ENCODE measurements around the gene SLC16A9. TPM values are rescaled to one million over a fixed set of nuclear protein-coding genes. Genes with fewer than 3 reads are reported as not detected.
A peak's percentile ranks its signal among the peaks of the same experiment; 100 is the strongest.
"Not testable (repeated sequence)": the region's sequence is repeated elsewhere in the genome, so short reads cannot be mapped to it uniquely, and the experiment has no call there.

Gene SLC16A9
- total and polyA plus RNA-seq, 5 donors from 2014 or later: 0.29 to 0.42 TPM; not detected in 3

- ATAC-seq (ENCODE audit: low read depth in 2 of 2) (no peak), DNase-seq (no peak)
- Mint-ChIP-seq H3K27me3 (no peaks in the 10 kb centered on the region), H3K4me3 (no peak overlapping the region), H3K9me3 (peaks cover 0 to 4% (median 0%) of the 10 kb centered on the region in 7 donors), H3K36me3 (no peaks in the 10 kb centered on the region), H3K27ac (no peak overlapping the region), H3K4me1 (no peaks in the 10 kb centered on the region)
- no peak overlapping the region for H3K27ac ChIP-seq (ENCODE audit: insufficient read depth, low read length, poor library complexity, severe bottlenecking)
- H3K9me3 ChIP-seq (ENCODE audit: control insufficient read depth in 2 of 2, low read length in 2 of 2): no peaks in the 10 kb centered on the region
- H3K27me3 ChIP-seq (ENCODE audit: control insufficient read depth, insufficient read depth, low read length): no peaks in the 10 kb centered on the region
- no peaks in the 10 kb centered on the region for H3K36me3 ChIP-seq (ENCODE audit: control insufficient read depth, insufficient read depth, low read length)
- no peak overlapping the region for H3K4me3 ChIP-seq (ENCODE audit: low read depth, low read length)
- no peaks in the 10 kb centered on the region for H3K4me1 ChIP-seq (ENCODE audit: control insufficient read depth, insufficient read depth, low read length, poor library complexity, severe bottlenecking)
Measured at GRCh38 chr10:59670269-59670668, 39.4 kb downstream of the SLC16A9 start.

GRCh38 chr10:59668096-59668495 lies 41.6 kb downstream of the SLC16A9 start:
- Histone ChIP-seq H3K27ac (ENCODE audit: insufficient read depth, low read length, poor library complexity, severe bottlenecking) (no peak overlapping the region), H3K4me3 (ENCODE audit: low read depth, low read length) (no peak overlapping the region), H3K27me3 (ENCODE audit: control insufficient read depth, insufficient read depth, low read length) (no peaks in the 10 kb centered on the region), H3K36me3 (ENCODE audit: control insufficient read depth, insufficient read depth, low read length) (no peaks in the 10 kb centered on the region), H3K4me1 (ENCODE audit: control insufficient read depth, insufficient read depth, low read length, poor library complexity, severe bottlenecking) (no peaks in the 10 kb centered on the region), H3K9me3 (ENCODE audit: control insufficient read depth in 2 of 2, low read length in 2 of 2) (no peaks in the 10 kb centered on the region)
- Mint-ChIP-seq H3K9me3 (peaks cover 0 to 4% (median 0%) of the 10 kb centered on the region in 7 donors), H3K4me3 (no peak overlapping the region), H3K36me3 (no peaks in the 10 kb centered on the region), H3K27ac (no peak overlapping the region), H3K4me1 (no peaks in the 10 kb centered on the region), H3K27me3 (no peaks in the 10 kb centered on the region)
- DNase-seq (no peak), ATAC-seq (ENCODE audit: low read depth in 2 of 2) (no peak)

DNA sequence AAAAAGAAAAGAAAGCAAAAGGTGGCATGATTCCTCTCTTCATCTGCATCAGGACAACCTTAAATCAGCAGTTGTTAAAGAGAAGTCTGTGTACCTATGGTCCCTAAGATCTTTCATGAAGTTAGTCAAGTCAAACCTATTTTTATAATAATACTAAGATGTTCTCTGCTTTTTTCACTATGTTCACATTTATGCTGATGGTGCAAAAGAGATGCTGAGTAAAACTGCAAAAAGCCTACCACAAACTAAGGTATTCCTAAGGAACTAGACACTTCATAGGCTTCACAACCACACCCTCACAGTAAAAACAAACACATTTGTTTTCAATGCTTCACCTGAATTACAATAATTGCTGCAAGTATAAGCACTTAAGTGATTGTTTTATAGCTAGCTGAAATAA lies 43.3 kb downstream of the SLC16A9 start:
- Histone ChIP-seq H3K27ac (ENCODE audit: insufficient read depth, low read length, poor library complexity, severe bottlenecking) (no peak overlapping the region), H3K36me3 (ENCODE audit: control insufficient read depth, insufficient read depth, low read length) (no peaks in the 10 kb centered on the region), H3K4me1 (ENCODE audit: control insufficient read depth, insufficient read depth, low read length, poor library complexity, severe bottlenecking) (no peaks in the 10 kb centered on the region), H3K27me3 (ENCODE audit: control insufficient read depth, insufficient read depth, low read length) (no peaks in the 10 kb centered on the region), H3K9me3 (ENCODE audit: control insufficient read depth in 2 of 2, low read length in 2 of 2) (no peaks in the 10 kb centered on the region), H3K4me3 (ENCODE audit: low read depth, low read length) (no peak overlapping the region)
- H3K4me1 Mint-ChIP-seq: no peaks in the 10 kb centered on the region
- H3K9me3 Mint-ChIP-seq: peaks cover 0 to 2% (median 0%) of the 10 kb centered on the region in 7 donors
- no peak overlapping the region for H3K4me3 Mint-ChIP-seq
- DNase-seq (no peak), ATAC-seq (ENCODE audit: low read depth in 2 of 2) (no peak)
- no peaks in the 10 kb centered on the region for H3K27me3 Mint-ChIP-seq
- no peaks in the 10 kb centered on the region for H3K36me3 Mint-ChIP-seq
- no peak overlapping the region for H3K27ac Mint-ChIP-seq

DNA sequence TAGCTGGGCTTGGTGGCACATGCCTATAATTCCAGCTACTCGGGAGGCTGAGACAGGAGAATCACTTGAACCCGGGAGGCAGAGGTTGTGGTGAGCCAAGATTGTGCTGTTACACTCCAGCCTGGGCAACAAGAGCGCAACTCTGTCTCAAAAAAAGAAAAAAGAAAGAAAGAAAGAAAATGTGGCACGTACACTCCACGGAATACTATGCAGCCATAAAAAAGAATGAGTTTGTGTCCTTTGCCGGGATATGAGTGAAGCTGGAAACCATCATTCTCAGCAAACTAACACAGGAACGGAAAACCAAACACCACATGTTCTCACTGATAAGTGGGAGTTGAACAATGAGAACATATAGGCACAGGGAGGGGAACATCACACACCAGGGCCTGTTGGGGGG lies 46.4 kb downstream of the SLC16A9 start:
- H3K4me3 ChIP-seq (ENCODE audit: low read depth, low read length); H3K27me3 ChIP-seq (ENCODE audit: control insufficient read depth, insufficient read depth, low read length); H3K27ac ChIP-seq (ENCODE audit: insufficient read depth, low read length, poor library complexity, severe bottlenecking); H3K27me3 Mint-ChIP-seq; H3K27ac Mint-ChIP-seq; H3K36me3 Mint-ChIP-seq; H3K4me1 Mint-ChIP-seq; ATAC-seq (ENCODE audit: low read depth in 2 of 2); H3K4me3 Mint-ChIP-seq; H3K36me3 ChIP-seq (ENCODE audit: control insufficient read depth, insufficient read depth, low read length); DNase-seq; H3K9me3 ChIP-seq (ENCODE audit: control insufficient read depth in 2 of 2, low read length in 2 of 2); H3K4me1 ChIP-seq (ENCODE audit: control insufficient read depth, insufficient read depth, low read length, poor library complexity, severe bottlenecking): not testable (repeated sequence)
- H3K9me3 Mint-ChIP-seq: peaks cover 0 to 11% (median 1%) of the 10 kb centered on the region in 7 donors

- Mint-ChIP-seq H3K27me3 (no peaks in the 10 kb centered on the region), H3K4me3 (no peak overlapping the region), H3K4me1 (peaks cover 0 to 8% (median 5%) of the 10 kb centered on the region in 4 donors), H3K27ac (no peak overlapping the region), H3K36me3 (no peaks in the 10 kb centered on the region), H3K9me3 (peaks cover 0 to 9% (median 0%) of the 10 kb centered on the region in 7 donors)
- no peaks in the 10 kb centered on the region for H3K4me1 ChIP-seq (ENCODE audit: control insufficient read depth, insufficient read depth, low read length, poor library complexity, severe bottlenecking)
- H3K36me3 ChIP-seq (ENCODE audit: control insufficient read depth, insufficient read depth, low read length): no peaks in the 10 kb centered on the region
- H3K27ac ChIP-seq (ENCODE audit: insufficient read depth, low read length, poor library complexity, severe bottlenecking): no peak overlapping the region
- H3K27me3 ChIP-seq (ENCODE audit: control insufficient read depth, insufficient read depth, low read length): no peaks in the 10 kb centered on the region
- no peak for DNase-seq
- ATAC-seq (ENCODE audit: low read depth in 2 of 2): no peak
- H3K4me3 ChIP-seq (ENCODE audit: low read depth, low read length): no peak overlapping the region
- no peaks in the 10 kb centered on the region for H3K9me3 ChIP-seq (ENCODE audit: control insufficient read depth in 2 of 2, low read length in 2 of 2)
Measured at GRCh38 chr10:59657724-59658123, 51.9 kb downstream of the SLC16A9 start.

DNA sequence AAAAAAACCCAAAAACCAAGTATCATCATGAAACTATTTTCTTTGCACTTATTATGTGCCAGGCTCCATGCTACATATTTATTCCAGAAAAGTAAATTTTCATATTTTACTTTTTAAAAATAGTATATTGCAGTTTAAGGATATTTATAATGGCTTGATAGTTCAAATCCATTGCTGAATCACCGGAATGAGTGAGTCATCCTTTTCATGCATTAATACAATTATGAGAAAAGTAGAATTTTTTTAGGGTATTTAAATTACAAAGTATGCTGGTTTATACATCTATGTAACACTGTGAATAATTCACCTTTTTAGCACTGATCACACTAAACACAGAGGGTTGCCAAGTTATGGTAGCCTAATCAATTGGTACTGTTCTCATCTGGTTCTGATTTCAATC lies 54.3 kb downstream of the SLC16A9 start:
- DNase-seq (no peak), ATAC-seq (ENCODE audit: low read depth in 2 of 2) (no peak)
- H3K4me3 Mint-ChIP-seq: no peak overlapping the region
- H3K27me3 Mint-ChIP-seq: no peaks in the 10 kb centered on the region
- Histone ChIP-seq H3K27ac (ENCODE audit: insufficient read depth, low read length, poor library complexity, severe bottlenecking) (no peak overlapping the region), H3K4me1 (ENCODE audit: control insufficient read depth, insufficient read depth, low read length, poor library complexity, severe bottlenecking) (no peaks in the 10 kb centered on the region), H3K9me3 (ENCODE audit: control insufficient read depth in 2 of 2, low read length in 2 of 2) (no peaks in the 10 kb centered on the region), H3K36me3 (ENCODE audit: control insufficient read depth, insufficient read depth, low read length) (no peaks in the 10 kb centered on the region), H3K27me3 (ENCODE audit: control insufficient read depth, insufficient read depth, low read length) (no peaks in the 10 kb centered on the region), H3K4me3 (ENCODE audit: low read depth, low read length) (no peak overlapping the region)
- no peaks in the 10 kb centered on the region for H3K36me3 Mint-ChIP-seq
- peaks cover 0 to 9% (median 0%) of the 10 kb centered on the region in 7 donors for H3K9me3 Mint-ChIP-seq
- H3K27ac Mint-ChIP-seq: no peak overlapping the region
- H3K4me1 Mint-ChIP-seq: peaks cover 0 to 8% (median 5%) of the 10 kb centered on the region in 4 donors

DNA sequence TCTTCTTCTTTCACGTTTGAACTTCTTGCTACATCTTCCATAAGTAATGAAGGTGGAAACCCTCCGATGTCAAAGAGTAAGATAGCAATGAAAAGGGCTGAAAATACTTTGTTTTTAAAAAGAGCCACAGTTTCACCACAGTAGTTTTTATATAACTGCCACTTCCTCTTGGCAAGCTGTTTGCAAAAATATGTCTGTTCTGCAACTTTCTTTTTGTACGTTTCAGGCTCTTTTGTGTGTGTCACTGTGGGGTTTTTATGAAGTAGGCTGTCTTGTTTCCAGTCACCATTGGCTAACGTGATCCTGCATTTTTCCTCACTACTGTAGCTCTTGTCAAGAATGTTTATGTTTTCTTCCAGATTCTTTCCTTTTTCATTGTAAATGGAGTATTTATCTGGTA lies 55.6 kb downstream of the SLC16A9 start:
- peak overlapping the region in 2 of 3 donors; percentile 28 for H3K27ac Mint-ChIP-seq

GRCh38 chr10:59651902-59652301 lies 57.7 kb downstream of the SLC16A9 start:
- ATAC-seq (ENCODE audit: low read depth in 2 of 2) (no peak), DNase-seq (no peak)
- Mint-ChIP-seq H3K4me3 (no peak overlapping the region), H3K9me3 (peaks cover 0 to 2% (median 0%) of the 10 kb centered on the region in 7 donors), H3K36me3 (no peaks in the 10 kb centered on the region), H3K4me1 (peaks cover 0 to 8% (median 5%) of the 10 kb centered on the region in 4 donors), H3K27me3 (no peaks in the 10 kb centered on the region), H3K27ac (no peak overlapping the region)
- Histone ChIP-seq H3K27me3 (ENCODE audit: control insufficient read depth, insufficient read depth, low read length) (peaks cover 3% of the 10 kb centered on the region), H3K27ac (ENCODE audit: insufficient read depth, low read length, poor library complexity, severe bottlenecking) (no peak overlapping the region), H3K4me1 (ENCODE audit: control insufficient read depth, insufficient read depth, low read length, poor library complexity, severe bottlenecking) (no peaks in the 10 kb centered on the region), H3K36me3 (ENCODE audit: control insufficient read depth, insufficient read depth, low read length) (no peaks in the 10 kb centered on the region), H3K4me3 (ENCODE audit: low read depth, low read length) (no peak overlapping the region), H3K9me3 (ENCODE audit: control insufficient read depth in 2 of 2, low read length in 2 of 2) (no peaks in the 10 kb centered on the region)

More for the DNA sequence above, 55.6 kb downstream of the SLC16A9 start:
- peak in 1 of 3 donors; percentile 48 for DNase-seq
- ATAC-seq (ENCODE audit: low read depth in 2 of 2): no peak
- H3K4me1 Mint-ChIP-seq: peaks cover 0 to 8% (median 5%) of the 10 kb centered on the region in 4 donors
- Histone ChIP-seq H3K27me3 (ENCODE audit: control insufficient read depth, insufficient read depth, low read length) (no peaks in the 10 kb centered on the region), H3K36me3 (ENCODE audit: control insufficient read depth, insufficient read depth, low read length) (no peaks in the 10 kb centered on the region), H3K4me1 (ENCODE audit: control insufficient read depth, insufficient read depth, low read length, poor library complexity, severe bottlenecking) (no peaks in the 10 kb centered on the region), H3K9me3 (ENCODE audit: control insufficient read depth in 2 of 2, low read length in 2 of 2) (no peaks in the 10 kb centered on the region), H3K4me3 (ENCODE audit: low read depth, low read length) (no peak overlapping the region), H3K27ac (ENCODE audit: insufficient read depth, low read length, poor library complexity, severe bottlenecking) (no peak overlapping the region)
- no peak overlapping the region for H3K4me3 Mint-ChIP-seq
- H3K36me3 Mint-ChIP-seq: no peaks in the 10 kb centered on the region
- H3K9me3 Mint-ChIP-seq: peaks cover 0 to 2% (median 0%) of the 10 kb centered on the region in 7 donors
- no peaks in the 10 kb centered on the region for H3K27me3 Mint-ChIP-seq

All from CD4-positive, CD25-positive, alpha-beta regulatory T cell (primary cell).